K562 (cell line): Measurements from ENCODE around the gene CLSTN2. TPM values are rescaled to one million over a fixed set of nuclear protein-coding genes. Genes with fewer than 3 reads are reported as not detected.

Experiments used
- ATAC-seq: fragments of 200-7000 bp; cut with Tn5 transposase; 3 replicates; pipeline ENCODE4 v1.9.1; 2020; ENCODE audit warnings: moderate library complexity
- BruUV-seq: library from RNA; stranded (reverse); fragments of 400-500 nt; replicated peaks from 2 replicates; lab custom pipeline; 2021; lab: Mats Ljungman, UMichigan
- CTCF ChIA-PET: fragments of 300-600 bp; formaldehyde crosslinking; extraction: SDS; loops from one replicate; lab custom pipeline; 2021; ENCODE audit warnings: low intra/inter-chr PET ratio; lab: Yijun Ruan, JAX
- POLR2A ChIA-PET: fragments of 300-600, 350-650 bp; sonication (Branson Sonifier 250); formaldehyde crosslinking; extraction: SDS; loops from one replicate; lab custom pipeline; 2021; ENCODE audit warnings: antibody characterized with exemption, inconsistent platforms; lab: Yijun Ruan, JAX
- DNase-seq, 4 experiments: peaks; one replicate each; pipeline versions ENCODE4 v3.0.0 to v3.0.0-alpha.2; 2011 to 2018; ENCODE audit warnings: low spot score in 3 of 4, mixed read lengths in 3 of 4; ENCODE audit errors: extremely low read depth in 1 of 4
- FAIRE-seq: peaks from 2 replicates; lab custom pipeline; 2011; peaks lifted over from hg19 to GRCh38; lab: Jason Lieb, UNC
- H2AFZ ChIP-seq: 2 replicates; pipeline ENCODE4 v1.6.0; 2011; ENCODE audit warnings: low read depth, low read length, control low read depth, inconsistent platforms
- H3K27ac ChIP-seq: fragments of 200-600 bp; 3 replicates; pipeline ENCODE4 v1.8.0; 2011; ENCODE audit warnings: low read depth, mild to moderate bottlenecking, control low read depth, inconsistent platforms, low read length, moderate library complexity, mixed read lengths; ENCODE audit errors: extremely low read depth
- H3K27me3 ChIP-seq, 2 experiments: fragments of 300-600 bp in 1 of 2; 2 replicates in 1 of 2; 3 replicates in 1 of 2; pipeline versions ENCODE4 v1.6.0 to v1.8.0; 2011; ENCODE audit warnings: inconsistent platforms in 2 of 2, low read length in 2 of 2, mild to moderate bottlenecking in 1 of 2, mixed read lengths in 1 of 2, moderate library complexity in 1 of 2; ENCODE audit not compliant: control insufficient read depth in 2 of 2, insufficient read depth in 2 of 2
- H3K36me3 ChIP-seq: fragments of 300-600 bp; 3 replicates; pipeline ENCODE4 v1.8.0; 2011; ENCODE audit warnings: mild to moderate bottlenecking, low read length, inconsistent platforms; ENCODE audit not compliant: control insufficient read depth, insufficient read depth
- H3K4me1 ChIP-seq, 2 experiments: fragments of 200-600 bp in 1 of 2; replicated peaks in 1 of 2; 2 replicates in 1 of 2; 3 replicates in 1 of 2; pipeline versions ENCODE4 v1.5.1 to v1.8.0; 2011; ENCODE audit warnings: inconsistent platforms in 2 of 2, low read length in 2 of 2, mild to moderate bottlenecking in 1 of 2, mixed read lengths in 1 of 2, moderate library complexity in 1 of 2; ENCODE audit not compliant: control insufficient read depth in 2 of 2, insufficient read depth in 2 of 2
- H3K4me2 ChIP-seq: 2 replicates; pipeline ENCODE4 v1.6.1; 2011; ENCODE audit warnings: low read length, control low read depth, inconsistent platforms, mixed read lengths; ENCODE audit not compliant: insufficient read depth
- H3K4me3 ChIP-seq: fragments of 200-600 bp; sonication (generic), shearing (Covaris generic); 2 replicates; pipeline ENCODE4 v1.5.1; 2016; ENCODE audit warnings: control low read depth, inconsistent platforms
- H3K79me2 ChIP-seq: fragments of 200-600 bp; 3 replicates; pipeline ENCODE4 v1.8.0; 2011; ENCODE audit warnings: low read length, inconsistent platforms; ENCODE audit not compliant: control insufficient read depth, insufficient read depth
- H3K9ac ChIP-seq, 2 experiments: 2 replicates each; pipeline versions ENCODE4 v1.6.0 to v1.6.1; 2011; ENCODE audit warnings: low read depth in 2 of 2, low read length in 2 of 2, control low read depth in 1 of 2, inconsistent platforms in 1 of 2, mild to moderate bottlenecking in 1 of 2, mixed read lengths in 1 of 2; ENCODE audit not compliant: insufficient read depth in 1 of 2
- H3K9me1 ChIP-seq: one replicate; pipeline ENCODE4 v1.6.0; 2011; ENCODE audit warnings: inconsistent platforms, mild to moderate bottlenecking, low read length, moderate library complexity; ENCODE audit not compliant: control insufficient read depth, insufficient read depth
- H3K9me3 ChIP-seq: replicated peaks from 2 replicates; pipeline ENCODE4 v1.5.1; 2011; ENCODE audit warnings: low read depth, low read length, inconsistent platforms; ENCODE audit not compliant: control insufficient read depth, insufficient read depth
- H4K20me1 ChIP-seq: replicated peaks from 2 replicates; pipeline ENCODE4 v1.6.1; 2011; ENCODE audit warnings: low read length, inconsistent platforms, mixed read lengths; ENCODE audit not compliant: control insufficient read depth, insufficient read depth
- HNRNPLL ChIP-seq: fragments of 200-400 bp; formaldehyde crosslinking; IDR thresholded peaks from 2 replicates; pipeline ENCODE4 v1.6.1; 2017; ENCODE audit warnings: low read length, low read depth, mild to moderate bottlenecking; ENCODE audit not compliant: poor library complexity, severe bottlenecking
- ILK ChIP-seq: fragments of 450-650 bp; IDR thresholded peaks from 2 replicates; pipeline ENCODE4 v1.6.1; 2016; ENCODE audit warnings: missing genetic modification characterization, low read depth, mild to moderate bottlenecking, missing compliant biosample characterization, moderate library complexity, borderline replicate concordance
- IRF2 ChIP-seq: sonication (generic); formaldehyde crosslinking; IDR thresholded peaks from 2 replicates; pipeline ENCODE4 v1.8.1; 2022; ENCODE audit warnings: mild to moderate bottlenecking, missing genetic modification reagents
- MAX ChIP-seq: sonication (generic); formaldehyde crosslinking; IDR thresholded peaks from 2 replicates; pipeline ENCODE4 v1.9.0; 2022; ENCODE audit warnings: mild to moderate bottlenecking, missing genetic modification reagents
- ZBTB12 ChIP-seq: fragments of 250-450 bp; sonication (Bioruptor Pico); IDR thresholded peaks from 2 replicates; pipeline ENCODE4 v1.4.0; 2020
- ZSCAN29 ChIP-seq: fragments of 450-650 bp; IDR thresholded peaks from 2 replicates; pipeline ENCODE4 v1.6.1; 2017
- WGBS: fragments of 100-300 bp; shearing (Covaris generic); methylation state at CpG from one replicate; pipeline ENCODE4 v1.1.6; 2016; ENCODE audit warnings: low coverage, mixed read lengths; ENCODE audit not compliant: insufficient coverage; ENCODE audit errors: missing lambda C conversion rate; 5-methylcytosine and 5-hydroxymethylcytosine counted together
- in situ Hi-C: fragments of 300-500 bp; cut with MboI; formaldehyde crosslinking; loops from 4 replicates; pipeline ENCODE4 v1.15.0; 2018; ENCODE audit warnings: inconsistent platforms, mixed read lengths
- intact Hi-C: fragments of 100-400 bp; cut with micrococcal nuclease; formaldehyde crosslinking; loops from 2 replicates; pipeline ENCODE4 v1.14.2; 2022
- polyA plus RNA-seq, 8 experiments: library from polyadenylated mRNA; depleted of rRNA in 4 of 8; stranded (reverse) in 5 of 8; unstranded in 3 of 8; fragments of >200 nt; fragmentation: Nextera tagmentation in 2 of 8; fragmentation: Illumina TruSeq in 1 of 8; extraction: Ambion mirVana in 2 of 8; extraction: Trizol in 1 of 8; gene quantifications; 2 replicates each; pipeline versions ENCODE4 v1.2.1 to v1.2.3, GENCODE V29; 2011 to 2014; ENCODE audit warnings: inconsistent platforms in 1 of 8, missing spikeins in 1 of 8
- total RNA-seq, 7 experiments: library from RNA; depleted of rRNA in 6 of 7; stranded (reverse); fragments of >200 nt in 6 of 7; fragmentation: Illumina TruSeq in 2 of 7; extraction: Trizol in 2 of 7; gene quantifications; 2 replicates each; pipeline versions ENCODE4 v1.2.1 to v1.2.3, GENCODE V29; 2011 to 2021; ENCODE audit warnings: low replicate concordance in 1 of 7

Gene CLSTN2
- total and polyA plus RNA-seq, 9 of the 15 experiments (the other 6 are each of a cell fraction or from before 2014, with no cell fraction given), result 0.02 to 0.04 (median 0.04) TPM; not detected in 6

GRCh38 chr3:140427786-140428185, 492.8 kb downstream of the CLSTN2 start (continued):
- no peak for TF ChIP-seq MAX (CRISPR knock-in tag)
- no peak for TF ChIP-seq ZBTB12 (CRISPR knock-in tag)

GRCh38 chr3:140428380-140428779, 493.4 kb downstream of the CLSTN2 start:
- POLR2A ChIA-PET, result no interaction called here
- CTCF ChIA-PET, result interaction anchor here (0.5 kb wide), 1 partner anchor 126 kb away, joined by 3 read pairs; no protein-coding TSS in a partner anchor
- no TSS peak for BruUV-seq
- 4% methylated on average over 3 of the region's 3 CpGs for WGBS
- no peaks in the 10 kb centered on the region for H3K36me3 ChIP-seq
- H3K4me1 ChIP-seq, result no peaks in the 10 kb centered on the region
- H3K27me3 ChIP-seq, result no peaks in the 10 kb centered on the region; a peak in 1 of 5 replicates
- TF ChIP-seq ILK (tag), result no peak
- TF ChIP-seq ZSCAN29, result no peak
- no peak for TF ChIP-seq IRF2
- TF ChIP-seq HNRNPLL, result no peak
- TF ChIP-seq, all 486 proteins: peak for 0
- Histone ChIP-seq H4K20me1 (peaks cover 5% of the 10 kb centered on the region; the same call in 1 of the 2 replicates), H2AFZ (no peak overlapping the region), H3K4me2 (no peak overlapping the region), H3K4me3 (no peak overlapping the region), H3K9me3 (no peaks in the 10 kb centered on the region), H3K27ac (no peak overlapping the region), H3K9ac (no peak overlapping the region), H3K9me1 (no peaks in the 10 kb centered on the region), H3K79me2 (no peaks in the 10 kb centered on the region)
- DNase-seq (no peak), FAIRE-seq (no peak), ATAC-seq (no peak)
- intact Hi-C loops, result no loop called here
- in situ Hi-C loops, result no loop called here
